GM18519 (cell line): Measurements from ENCODE around the gene PINK1.
"Not testable (repeated sequence)": the region's sequence is repeated elsewhere in the genome, so short reads cannot be mapped to it uniquely, and the experiment has no call there.

Experiments
- ATAC-seq: cut with Tn5 transposase; IDR thresholded peaks from one replicate; pipeline ENCODE4 v1.9.1; 2021; ENCODE audit warnings: mild to moderate bottlenecking, moderate library complexity; ENCODE audit not compliant: unreplicated experiment, low FRiP score

PINK1 gene

DNA sequence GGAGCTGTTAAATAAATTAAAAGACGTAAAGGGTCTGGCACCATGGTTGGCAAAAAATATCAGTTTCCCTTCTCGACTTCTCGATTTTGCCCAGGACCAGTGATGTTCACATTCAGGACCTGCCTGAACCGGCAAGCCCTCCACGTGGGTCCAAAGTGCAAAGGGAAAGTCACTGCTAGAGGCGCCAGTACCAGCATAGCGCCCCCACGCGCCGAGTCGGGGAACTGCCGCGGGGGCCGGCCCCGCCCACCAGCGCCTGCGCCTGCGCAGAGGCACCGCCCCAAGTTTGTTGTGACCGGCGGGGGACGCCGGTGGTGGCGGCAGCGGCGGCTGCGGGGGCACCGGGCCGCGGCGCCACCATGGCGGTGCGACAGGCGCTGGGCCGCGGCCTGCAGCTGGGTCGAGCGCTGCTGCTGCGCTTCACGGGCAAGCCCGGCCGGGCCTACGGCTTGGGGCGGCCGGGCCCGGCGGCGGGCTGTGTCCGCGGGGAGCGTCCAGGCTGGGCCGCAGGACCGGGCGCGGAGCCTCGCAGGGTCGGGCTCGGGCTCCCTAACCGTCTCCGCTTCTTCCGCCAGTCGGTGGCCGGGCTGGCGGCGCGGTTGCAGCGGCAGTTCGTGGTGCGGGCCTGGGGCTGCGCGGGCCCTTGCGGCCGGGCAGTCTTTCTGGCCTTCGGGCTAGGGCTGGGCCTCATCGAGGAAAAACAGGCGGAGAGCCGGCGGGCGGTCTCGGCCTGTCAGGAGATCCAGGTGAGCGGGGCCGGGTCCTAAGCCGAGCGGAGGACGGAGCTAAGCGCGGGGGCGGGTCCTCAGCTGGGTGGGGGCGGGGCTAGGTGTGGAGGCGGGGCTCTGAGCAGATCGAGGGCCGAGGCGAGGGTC is at the start of gene PINK1:
Gene PINK1 (plus strand): TSS at position 269 of the 875 bp plus-strand sequence. CDS start 91 bp downstream, at position 360.
- ATAC-seq: no peak

DNA sequence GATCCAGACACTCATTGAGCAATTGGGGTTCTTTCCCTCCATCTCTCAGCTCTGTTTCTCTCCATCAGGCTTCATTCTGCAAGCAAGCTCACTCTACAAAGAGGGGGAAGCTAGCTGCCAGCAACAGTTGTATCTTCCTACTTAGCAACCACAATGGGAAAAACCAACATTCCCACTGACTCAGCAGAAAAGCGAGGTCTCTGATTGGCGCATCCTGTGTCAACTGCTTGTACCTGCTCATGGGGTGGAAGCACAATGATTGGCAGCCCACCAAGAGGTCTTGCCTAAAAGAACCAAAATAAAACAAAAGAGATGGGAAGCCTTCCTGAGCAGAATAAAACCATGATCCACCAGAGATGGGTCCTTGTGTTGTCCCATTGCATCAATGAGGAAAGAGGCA is 48.4 kb upstream of the PINK1 start:
- no peak for ATAC-seq

DNA sequence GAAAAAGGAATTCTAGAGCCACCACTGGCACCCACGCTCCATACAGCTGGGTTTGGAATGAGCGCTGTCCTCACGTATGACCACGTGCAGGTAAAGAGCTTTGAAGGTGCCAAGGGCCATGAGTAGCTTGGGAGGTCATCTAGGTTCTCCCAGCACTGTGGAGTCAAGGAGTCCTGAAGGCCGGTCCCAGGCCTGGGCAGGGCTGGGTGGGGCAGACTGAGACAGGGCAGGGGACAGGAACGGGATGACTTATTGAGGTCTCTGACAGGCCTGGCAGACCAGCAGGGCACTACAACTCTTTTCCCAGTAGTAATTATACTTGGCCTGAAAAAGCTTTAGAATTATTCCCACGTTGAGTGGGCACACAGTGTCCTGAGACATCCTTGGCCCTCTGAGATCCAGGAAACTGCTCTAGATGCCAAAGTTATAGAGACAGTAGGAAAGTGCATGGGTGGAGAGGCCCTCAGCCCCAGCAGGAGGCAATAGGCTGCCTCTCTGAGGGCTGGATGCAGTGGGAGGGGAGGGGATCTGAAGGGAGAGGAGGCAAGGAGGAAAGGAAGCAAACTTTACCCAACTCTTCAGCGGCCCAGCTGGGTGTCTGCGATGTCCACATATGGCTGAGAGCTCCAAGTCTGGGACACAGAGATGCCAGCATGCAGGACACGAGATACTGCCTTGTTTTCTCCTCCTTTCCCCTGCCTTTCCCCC is 46.2 kb upstream of the PINK1 start:
- no peak for ATAC-seq

DNA sequence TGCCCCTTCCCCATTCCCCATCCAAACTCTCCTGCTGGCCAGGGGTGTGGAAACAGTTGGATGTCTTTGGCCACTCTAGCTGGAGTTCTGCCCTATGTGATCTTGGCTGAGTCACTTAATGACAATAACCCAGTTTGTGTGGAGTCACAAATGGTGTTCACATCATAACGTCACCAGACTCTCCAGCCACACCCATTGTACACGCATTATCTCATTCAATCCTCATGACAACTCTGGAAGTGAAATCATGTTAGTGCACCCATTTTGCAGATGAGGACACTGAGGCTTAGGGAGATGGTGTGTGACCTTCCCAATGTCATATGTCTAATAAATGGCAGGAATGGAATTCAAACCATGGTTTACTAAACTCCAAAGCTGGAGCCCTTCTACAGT is 45.6 kb upstream of the PINK1 start:
- no peak for ATAC-seq

DNA sequence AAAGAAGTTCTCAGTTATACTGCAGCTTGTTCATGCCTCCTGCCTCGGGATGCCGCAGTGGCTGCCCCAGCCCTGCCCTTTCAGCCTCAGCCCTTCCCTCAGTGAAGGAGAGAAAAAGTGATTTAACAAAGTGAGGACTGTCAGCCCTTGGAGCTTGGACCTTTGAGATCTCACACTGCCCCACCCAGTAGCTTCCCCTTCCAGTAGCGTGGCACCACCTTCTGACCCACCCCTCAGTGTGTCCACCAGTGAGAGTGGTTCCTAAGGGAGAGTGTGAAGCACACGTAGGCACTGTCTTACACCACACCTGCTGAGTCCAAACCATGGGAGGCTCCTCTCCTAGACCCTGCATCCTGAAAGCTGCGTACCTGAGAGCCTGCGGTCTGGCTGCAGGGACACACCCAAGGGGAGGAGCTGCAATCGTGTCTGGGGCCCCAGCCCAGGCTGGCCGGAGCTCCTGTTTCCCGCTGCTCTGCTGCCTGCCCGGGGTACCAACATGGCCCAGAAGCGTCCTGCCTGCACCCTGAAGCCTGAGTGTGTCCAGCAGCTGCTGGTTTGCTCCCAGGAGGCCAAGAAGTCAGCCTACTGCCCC is 44.5 kb upstream of the PINK1 start, which contains the start of gene CDA:
Gene CDA (plus strand): TSS at position 464 of the 592 bp plus-strand sequence. CDS start 33 bp downstream, at position 497.
- ATAC-seq: no peak

DNA sequence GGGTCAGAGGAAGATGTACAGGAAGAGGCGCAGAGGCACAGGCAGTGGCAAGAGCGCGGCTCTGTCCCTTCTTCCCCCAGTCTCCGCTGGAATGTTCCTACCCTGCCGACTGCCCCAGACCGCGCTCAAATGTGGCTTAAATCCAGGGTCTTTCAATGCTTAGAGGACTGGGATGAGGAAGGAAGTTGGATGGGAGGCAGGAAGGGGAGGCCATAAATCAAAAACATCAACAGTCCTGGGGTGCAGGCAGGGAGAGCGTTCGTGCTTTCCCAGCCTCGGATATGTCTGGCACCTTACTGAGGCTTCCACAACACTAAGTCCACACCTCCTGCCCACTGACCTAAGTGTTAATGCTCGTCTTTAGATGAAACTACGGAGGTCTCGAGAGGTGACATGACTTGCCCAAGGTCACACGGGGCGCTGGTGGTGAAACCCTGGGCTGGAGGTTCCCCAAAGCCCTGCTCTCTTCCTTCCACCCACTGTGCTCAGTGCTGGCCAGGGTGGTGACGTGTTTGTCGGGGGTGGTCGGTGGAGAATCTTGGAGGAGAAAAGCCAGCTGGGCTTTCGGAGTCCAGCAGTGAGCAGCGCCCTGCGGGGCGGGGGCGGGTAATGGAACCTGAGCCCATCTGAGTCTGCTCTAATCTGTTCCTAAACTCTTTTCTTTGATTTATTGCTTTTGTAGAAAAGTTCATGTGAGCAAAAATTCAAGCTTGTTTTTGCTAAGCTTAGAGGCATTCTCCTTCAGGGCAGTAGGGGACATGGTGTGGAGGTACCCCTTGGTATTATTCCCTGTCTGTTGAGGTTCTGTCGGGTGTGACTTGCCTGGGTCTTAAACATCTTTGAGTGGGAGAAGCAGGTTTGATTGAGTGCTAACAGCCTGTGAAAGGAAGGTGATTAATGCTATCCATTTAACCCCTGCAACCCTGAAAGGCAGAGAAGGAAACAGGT is 43.7 kb upstream of the PINK1 start:
- ATAC-seq: no peak

DNA sequence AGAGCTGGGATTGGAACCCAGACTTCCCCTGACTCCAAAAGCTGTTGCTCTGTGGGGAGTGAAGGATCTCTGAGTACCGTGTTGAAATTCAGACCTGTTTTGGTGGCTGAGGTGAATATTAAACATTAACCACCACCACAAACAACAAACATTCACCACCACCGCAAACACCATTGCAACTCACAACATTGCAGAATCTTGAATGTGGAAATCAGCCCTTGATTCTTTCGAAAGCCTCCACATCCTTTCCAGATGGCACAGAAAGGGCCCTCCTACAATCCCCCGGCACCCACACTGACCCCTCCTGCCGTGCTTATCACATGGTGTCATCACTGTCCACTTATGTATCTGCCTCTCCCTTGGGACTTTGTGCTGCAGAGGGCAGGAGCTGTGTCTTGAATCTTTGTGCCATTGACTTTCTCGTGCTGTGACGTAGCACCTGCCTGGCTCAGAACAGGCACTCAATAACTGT is 42.9 kb upstream of the PINK1 start:
- ATAC-seq: no peak

DNA sequence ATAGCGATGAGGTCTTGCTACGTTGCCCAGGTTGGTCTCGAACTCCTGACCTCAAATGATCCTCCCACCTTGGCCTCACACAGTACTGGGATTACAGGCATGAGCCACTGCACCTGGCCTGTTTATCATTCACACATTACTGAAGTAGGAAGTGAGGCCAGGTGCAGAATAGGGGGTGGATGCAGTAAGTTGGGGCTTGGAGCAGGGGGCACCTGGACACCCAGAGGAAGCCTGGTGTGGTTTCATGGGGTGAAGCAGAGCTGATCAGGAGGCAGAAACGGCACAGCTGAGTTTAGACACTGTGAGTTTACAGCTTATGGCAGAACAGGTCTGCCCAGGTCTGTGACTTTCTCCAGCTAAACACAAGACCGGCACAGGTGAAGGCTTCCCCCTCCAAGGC is 39.5 kb upstream of the PINK1 start:
- ATAC-seq: no peak

DNA sequence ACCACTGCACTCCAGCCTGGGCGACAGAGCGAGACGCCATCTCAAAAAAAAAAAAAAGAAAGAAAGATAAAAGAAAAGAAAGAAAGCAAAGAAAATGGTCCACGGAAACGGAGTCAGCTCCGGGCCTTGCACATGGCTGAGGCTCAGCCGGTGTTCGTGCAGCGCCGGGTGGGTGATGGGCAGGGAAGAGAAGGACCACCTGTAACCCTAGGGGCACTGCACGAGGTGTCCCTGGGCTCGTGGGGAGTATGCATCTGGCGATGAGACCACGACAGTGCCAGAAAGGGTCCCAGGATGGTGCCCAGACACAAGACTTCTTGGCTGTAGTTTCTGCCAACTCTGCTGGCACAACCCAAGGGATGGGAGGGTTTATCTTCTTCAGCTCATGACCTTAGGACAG is 38.5 kb upstream of the PINK1 start:
- no peak for ATAC-seq

DNA sequence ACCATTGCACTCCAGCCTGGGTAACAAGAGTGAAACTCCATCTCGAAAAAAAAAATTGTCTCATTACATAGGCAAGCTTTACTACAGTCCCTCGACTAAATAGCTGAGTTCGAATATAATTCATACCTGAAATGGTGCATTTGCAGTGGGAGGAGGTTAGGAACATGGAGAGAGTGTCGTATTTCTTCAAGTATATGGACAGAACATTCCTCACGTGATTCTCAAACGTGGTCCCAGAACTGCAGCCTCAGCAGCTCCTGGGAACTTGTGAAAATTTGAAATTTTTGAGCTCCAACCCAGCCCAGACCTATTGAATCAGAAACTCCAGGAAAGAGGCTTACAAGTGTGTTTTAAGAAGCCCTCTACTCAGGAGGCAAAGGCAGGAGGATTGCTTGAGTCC is 37.2 kb upstream of the PINK1 start:
- ATAC-seq: no peak

DNA sequence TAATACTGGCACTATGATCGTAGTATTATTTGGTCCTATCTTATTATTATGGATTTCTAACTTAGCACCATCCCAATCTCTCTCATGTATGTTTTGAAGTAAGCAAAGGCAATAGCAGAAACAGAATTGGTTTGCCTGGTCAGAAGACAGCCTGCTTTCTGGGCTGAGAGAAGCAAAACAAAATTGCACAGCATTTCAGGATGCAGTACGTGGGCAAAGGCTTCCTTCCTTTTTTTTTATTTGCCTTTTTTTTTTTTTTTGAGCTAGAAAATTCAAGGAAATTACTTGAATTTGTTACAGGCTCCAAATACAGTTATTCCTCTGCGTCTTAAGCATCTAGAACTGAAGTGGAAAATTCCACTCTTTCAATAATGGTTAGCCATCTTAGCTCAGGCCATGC is 35.6 kb upstream of the PINK1 start:
- no peak for ATAC-seq

DNA sequence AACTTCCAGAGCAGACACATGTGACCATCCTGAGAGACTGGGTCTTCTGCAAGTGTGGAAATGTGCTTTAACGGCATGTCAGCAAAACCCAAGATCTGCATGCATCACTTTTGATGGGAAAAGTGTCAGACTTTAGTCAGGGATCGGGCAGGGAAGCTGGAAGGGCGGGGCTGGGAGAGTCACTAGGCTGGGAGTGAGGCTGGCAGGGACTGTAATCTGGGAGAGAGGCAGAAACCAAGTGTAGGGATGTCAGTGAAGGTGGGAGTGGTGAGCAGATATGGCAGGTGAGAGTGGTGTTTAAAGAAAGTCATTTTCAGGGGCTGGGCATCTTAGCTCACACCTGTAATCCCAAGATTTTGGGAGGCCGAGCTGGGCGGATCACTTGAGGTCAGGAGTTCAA is 33.1 kb upstream of the PINK1 start:
- ATAC-seq: no peak

DNA sequence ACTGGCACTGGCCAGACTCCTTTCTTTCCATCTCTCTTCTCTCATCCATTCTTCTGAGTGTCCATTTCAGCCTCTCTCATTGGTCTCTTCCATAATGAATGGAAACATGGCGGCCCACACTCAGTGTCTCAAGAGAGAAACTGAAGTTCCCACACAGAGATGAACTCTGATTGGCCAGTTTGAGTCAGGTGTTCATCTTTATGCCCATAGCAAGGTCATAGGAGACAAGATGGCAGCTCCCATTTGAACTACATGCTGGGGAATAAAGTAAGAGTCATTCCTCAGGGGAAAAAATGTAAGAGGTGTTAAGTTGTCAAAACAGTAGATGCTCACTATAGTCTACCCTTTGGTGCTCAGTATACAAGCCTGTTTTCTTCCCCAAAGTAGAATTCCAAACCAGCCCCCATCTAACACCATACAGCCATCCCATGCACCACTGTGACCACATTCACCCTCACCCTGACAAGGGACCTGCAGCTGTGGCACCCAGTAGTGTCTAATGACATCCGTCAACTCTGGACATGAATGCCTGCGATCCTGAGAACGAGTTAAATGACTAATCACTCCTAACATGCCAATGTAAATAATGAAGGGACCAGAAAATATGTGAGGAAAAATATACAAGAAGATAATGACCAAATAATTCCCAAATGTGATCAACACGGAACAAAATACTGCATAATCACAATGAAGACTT is 32.0 kb upstream of the PINK1 start:
- no peak for ATAC-seq

DNA sequence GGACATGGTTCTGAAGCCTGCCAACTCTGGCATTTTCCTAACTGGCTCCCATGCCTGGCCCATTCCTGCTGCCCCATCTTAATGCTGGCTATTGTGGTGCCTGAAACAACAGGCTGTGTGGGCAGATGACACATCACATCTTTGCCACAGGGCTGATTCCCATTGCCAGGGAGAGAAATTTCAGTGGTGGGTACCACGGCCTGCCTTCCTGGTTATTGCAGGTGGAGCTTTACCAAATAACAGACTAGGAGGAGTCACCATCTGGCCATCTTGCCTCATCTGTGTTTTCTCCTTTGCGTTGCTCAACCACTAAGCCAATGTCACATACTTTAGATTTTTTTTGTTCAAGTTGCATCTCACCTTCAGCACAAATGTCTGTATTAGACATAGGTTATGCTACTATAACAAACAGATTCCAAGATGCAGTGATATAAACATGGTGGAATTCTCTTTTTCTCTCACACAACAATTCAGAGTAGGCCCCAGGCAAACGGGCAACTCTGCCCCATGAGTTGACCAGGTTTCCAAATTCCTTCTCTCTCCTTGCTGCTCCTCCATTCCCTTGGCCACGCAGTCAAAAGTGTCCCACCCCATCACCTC is 30.3 kb upstream of the PINK1 start:
- no peak for ATAC-seq

DNA sequence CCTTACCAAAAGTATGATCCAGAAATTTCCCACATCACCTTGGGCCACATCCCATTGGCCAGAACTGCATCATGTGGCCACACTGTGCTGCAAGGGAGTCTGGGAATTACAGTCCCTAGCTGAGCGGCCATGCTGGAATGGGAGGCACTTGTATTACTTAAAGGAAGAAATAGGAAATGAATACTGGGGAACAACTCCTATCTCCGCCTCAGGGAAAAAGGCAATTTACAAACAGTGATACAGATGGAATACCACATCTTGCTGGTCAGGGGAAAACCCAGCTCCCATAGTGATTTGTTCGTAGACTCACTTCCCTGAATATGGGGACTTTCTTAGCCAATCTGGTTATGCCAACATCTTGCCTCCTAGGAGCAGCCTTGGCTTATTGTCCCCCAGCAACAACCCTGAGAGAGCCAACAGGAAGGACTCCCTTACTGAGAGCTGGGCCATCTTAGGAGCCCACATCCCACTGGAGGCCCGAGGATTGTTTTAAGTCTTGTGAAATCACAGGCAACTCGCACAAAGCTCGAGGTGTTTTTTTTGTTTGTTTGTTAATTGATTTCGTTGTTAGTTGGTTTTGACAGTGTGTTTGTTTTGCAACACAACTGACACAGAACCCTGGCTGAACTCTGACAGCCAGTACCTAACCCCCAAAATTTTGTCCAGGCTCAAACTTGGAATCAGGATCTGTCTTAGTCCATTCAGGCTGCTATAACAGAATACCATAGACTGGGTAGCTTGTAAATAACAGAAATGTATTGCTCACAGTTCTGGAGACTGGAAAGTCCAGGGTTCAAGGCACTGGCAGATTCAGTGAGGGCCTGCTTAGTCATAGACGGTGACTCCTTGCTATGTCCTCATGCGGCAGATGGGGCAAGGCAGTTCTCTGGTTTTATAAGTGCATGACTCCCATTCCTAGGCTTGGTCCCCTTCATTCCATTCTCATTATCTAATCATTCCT is 29.5 kb upstream of the PINK1 start:
- ATAC-seq: no peak

DNA sequence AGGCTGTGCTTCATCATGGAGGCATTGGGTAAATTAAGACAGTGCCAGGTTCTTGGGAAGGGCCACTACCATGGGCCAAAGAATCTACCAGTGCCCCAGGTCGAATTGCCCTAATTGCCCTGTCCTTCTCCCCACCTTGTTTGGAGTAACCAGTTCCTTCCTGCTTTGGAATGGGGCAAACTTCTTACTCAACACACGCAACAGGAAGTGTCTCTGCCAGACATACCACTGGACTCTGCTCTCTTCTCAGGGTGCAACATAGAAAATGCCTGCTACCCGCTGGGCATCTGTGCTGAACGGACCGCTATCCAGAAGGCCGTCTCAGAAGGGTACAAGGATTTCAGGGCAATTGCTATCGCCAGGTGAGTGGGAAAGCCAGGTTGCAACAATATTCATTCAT is 28.6 kb upstream of the PINK1 start:
- no peak for ATAC-seq

DNA sequence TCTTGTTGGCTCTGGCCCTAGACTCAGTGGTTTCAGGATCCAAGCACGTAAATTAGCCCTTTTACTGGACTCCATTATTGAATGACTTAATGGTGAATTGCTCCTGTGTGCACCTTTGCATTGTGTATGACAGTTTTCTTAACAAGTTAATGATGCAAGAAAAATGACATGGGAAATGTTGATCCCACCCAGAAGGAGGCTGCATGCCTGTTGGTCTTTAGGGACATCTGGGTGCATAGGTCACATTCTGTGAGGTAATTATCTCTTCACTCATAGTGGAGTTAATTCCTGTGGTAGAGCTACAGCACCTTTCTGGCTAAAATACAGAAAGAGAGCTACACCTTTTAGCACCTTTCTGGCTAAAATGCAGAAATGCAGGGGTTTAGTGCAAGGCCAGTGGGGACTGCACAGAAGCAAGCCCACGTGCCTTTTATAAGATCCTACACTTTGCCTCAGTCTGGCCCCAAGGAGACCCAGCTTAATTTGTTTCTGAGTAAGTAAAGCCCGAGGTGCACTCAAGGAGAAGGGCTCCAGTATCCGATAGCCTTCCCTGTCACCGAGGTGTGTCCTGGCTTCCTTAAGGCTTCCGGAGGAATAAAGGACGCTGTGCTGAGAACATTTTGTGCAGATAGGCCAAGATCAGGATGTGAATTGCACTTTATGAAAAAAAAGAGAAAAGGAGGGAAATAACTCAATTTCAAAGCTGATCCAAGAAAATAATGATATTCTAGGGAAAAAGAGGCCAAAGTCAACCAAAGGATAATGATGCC is 26.3 kb upstream of the PINK1 start:
- not testable (repeated sequence) for ATAC-seq
